ENCODE data around the gene JMJD1C.

Gene JMJD1C

DNA sequence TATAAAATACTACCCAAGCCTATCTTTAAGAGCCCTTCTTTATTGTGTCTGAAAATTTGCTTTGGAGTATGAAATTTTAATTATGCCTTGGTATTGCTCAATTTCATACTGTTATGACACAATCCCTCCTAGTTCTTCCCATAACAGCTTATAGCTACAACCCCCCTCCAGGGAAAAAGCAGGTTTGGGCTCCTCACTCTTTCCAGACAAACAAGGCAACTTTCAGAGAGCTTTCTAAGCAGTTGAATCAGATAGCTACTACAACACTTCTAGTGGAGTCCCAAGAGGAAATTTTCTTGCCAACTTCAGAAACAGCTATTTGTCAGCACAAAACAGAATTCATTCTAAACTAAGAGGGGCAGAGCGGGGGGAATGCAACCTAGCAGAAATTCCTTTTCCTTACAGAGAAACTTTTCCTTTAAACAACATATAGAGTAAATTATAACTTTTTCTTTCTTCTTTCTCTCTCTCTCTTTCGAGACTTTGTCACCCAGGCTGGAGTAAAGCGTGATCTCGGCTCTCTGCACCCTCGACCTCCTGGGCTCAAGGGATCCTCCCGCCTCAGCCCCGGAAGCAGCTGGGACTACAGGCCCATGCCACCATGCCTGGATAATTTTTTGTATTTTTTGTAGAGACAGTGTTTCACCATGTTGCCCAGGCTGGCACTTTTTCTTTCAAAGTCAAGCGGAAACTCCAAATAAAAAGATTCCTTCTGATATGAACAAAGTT is 26.0 kb upstream of the JMJD1C start:
- no peak overlapping the region for H4K91ac ChIP-seq (ENCODE audit: low read length)
- H2BK12ac ChIP-seq (ENCODE audit: low read length in 2 of 2) = no peak overlapping the region
- H3K9me3 ChIP-seq (ENCODE audit: control insufficient read depth, low read length) = no peaks in the 10 kb centered on the region
- peaks cover 20% of the 10 kb centered on the region for H3K79me1 ChIP-seq (replicated peaks; ENCODE audit: low read length, poor library complexity, severe bottlenecking)
- H3K18ac ChIP-seq (ENCODE audit: low read depth in 1 of 2, low read length in 2 of 2) = peak overlapping the region in 1 of 2 experiments; percentile 14
- no peak overlapping the region for H3K4ac ChIP-seq (ENCODE audit: low read depth in 1 of 2, low read length in 2 of 2)
- H3K4me3 ChIP-seq (ENCODE audit: insufficient read depth in 1 of 2, low read depth in 1 of 2, low read length in 2 of 2) = peak overlapping the region in 1 of 2 experiments; percentile 67
- 82% methylated on average over 7 of the region's 8 CpGs for WGBS
- H2AK5ac ChIP-seq (ENCODE audit: low read length, severe bottlenecking) = no peak overlapping the region
- no peak overlapping the region for H2BK120ac ChIP-seq (ENCODE audit: low read depth, low read length)
- H3K9ac ChIP-seq (ENCODE audit: low read length) = peak overlapping the region; percentile 85
- H3K23ac ChIP-seq (ENCODE audit: low read length in 2 of 2) = no peak overlapping the region
- no peaks in the 10 kb centered on the region for H3K27me3 ChIP-seq (ENCODE audit: control insufficient read depth in 1 of 2, insufficient read depth in 1 of 2, low read length in 2 of 2)
- H3K27ac ChIP-seq (ENCODE audit: low read length, poor library complexity, severe bottlenecking) = peak overlapping the region; percentile 39
- H3K14ac ChIP-seq (ENCODE audit: low read length in 2 of 2) = no peak overlapping the region
- H3K4me1 ChIP-seq (ENCODE audit: control insufficient read depth, insufficient read depth, low read depth, low read length) = peaks cover 6% of the 10 kb centered on the region
- no peak overlapping the region for H2BK15ac ChIP-seq (ENCODE audit: low read depth, poor library complexity, severe bottlenecking)
- no peak overlapping the region for H4K8ac ChIP-seq (ENCODE audit: low read length)
- no peak overlapping the region for H2AFZ ChIP-seq (ENCODE audit: low read depth, low read length)
- H3K36me3 ChIP-seq (ENCODE audit: control insufficient read depth in 1 of 2, insufficient read depth in 2 of 2, low read depth in 1 of 2, low read length in 2 of 2) = peaks cover 0 to 5% of the 10 kb centered on the region in 2 experiments
- H2BK5ac ChIP-seq (ENCODE audit: low read depth, low read length, poor library complexity, severe bottlenecking) = no peak overlapping the region
- peak; percentile 83 for DNase-seq
- no peak overlapping the region for H3K4me2 ChIP-seq (ENCODE audit: low read length, poor library complexity, severe bottlenecking)

DNA sequence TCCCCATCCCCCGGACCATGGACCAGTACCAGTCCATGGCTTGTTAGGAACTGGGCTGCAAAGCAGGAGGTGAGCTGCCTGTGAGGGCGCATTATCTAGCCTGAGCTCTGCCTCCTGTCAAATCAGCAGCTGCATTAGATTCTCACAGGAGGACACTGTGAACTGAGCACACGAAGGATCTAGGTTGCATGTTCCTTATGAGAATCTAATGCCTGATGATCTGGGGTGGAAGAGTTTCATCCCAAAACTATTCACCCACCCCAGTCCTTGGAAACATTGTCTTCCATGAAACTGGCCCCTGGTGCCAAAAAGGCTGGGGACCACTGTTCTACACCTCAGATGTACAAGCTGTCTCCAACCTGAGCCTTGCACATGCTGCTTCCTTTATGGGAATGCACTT is 24.1 kb upstream of the JMJD1C start:
- Histone ChIP-seq H2AFZ (ENCODE audit: low read depth, low read length) (no peak overlapping the region), H2BK15ac (ENCODE audit: low read depth, poor library complexity, severe bottlenecking) (no peak overlapping the region), H3K14ac (ENCODE audit: low read length in 2 of 2) (no peak overlapping the region), H3K4me1 (ENCODE audit: control insufficient read depth, insufficient read depth, low read depth, low read length) (peaks cover 6% of the 10 kb centered on the region), H3K27ac (ENCODE audit: low read length, poor library complexity, severe bottlenecking) (no peak overlapping the region), H3K4ac (ENCODE audit: low read depth in 1 of 2, low read length in 2 of 2) (no peak overlapping the region), H2AK5ac (ENCODE audit: low read length, severe bottlenecking) (no peak overlapping the region), H3K9ac (ENCODE audit: low read length) (no peak overlapping the region), H3K4me2 (ENCODE audit: low read length, poor library complexity, severe bottlenecking) (no peak overlapping the region), H2BK5ac (ENCODE audit: low read depth, low read length, poor library complexity, severe bottlenecking) (no peak overlapping the region), H4K91ac (ENCODE audit: low read length) (no peak overlapping the region), H3K36me3 (ENCODE audit: control insufficient read depth in 1 of 2, insufficient read depth in 2 of 2, low read depth in 1 of 2, low read length in 2 of 2) (peaks cover 0 to 5% of the 10 kb centered on the region in 2 experiments), H3K27me3 (ENCODE audit: control insufficient read depth in 1 of 2, insufficient read depth in 1 of 2, low read length in 2 of 2) (no peaks in the 10 kb centered on the region), H3K79me1 (replicated peaks; ENCODE audit: low read length, poor library complexity, severe bottlenecking) (peaks cover 21% of the 10 kb centered on the region), H3K9me3 (ENCODE audit: control insufficient read depth, low read length) (no peaks in the 10 kb centered on the region), H3K23ac (ENCODE audit: low read length in 2 of 2) (no peak overlapping the region), H2BK12ac (ENCODE audit: low read length in 2 of 2) (no peak overlapping the region), H2BK120ac (ENCODE audit: low read depth, low read length) (no peak overlapping the region), H3K18ac (ENCODE audit: low read depth in 1 of 2, low read length in 2 of 2) (no peak overlapping the region), H3K4me3 (ENCODE audit: insufficient read depth in 1 of 2, low read depth in 1 of 2, low read length in 2 of 2) (no peak overlapping the region), H4K8ac (ENCODE audit: low read length) (no peak overlapping the region)
- no peak for DNase-seq
- WGBS = 98% methylated on average over 3 of the region's 3 CpGs

DNA sequence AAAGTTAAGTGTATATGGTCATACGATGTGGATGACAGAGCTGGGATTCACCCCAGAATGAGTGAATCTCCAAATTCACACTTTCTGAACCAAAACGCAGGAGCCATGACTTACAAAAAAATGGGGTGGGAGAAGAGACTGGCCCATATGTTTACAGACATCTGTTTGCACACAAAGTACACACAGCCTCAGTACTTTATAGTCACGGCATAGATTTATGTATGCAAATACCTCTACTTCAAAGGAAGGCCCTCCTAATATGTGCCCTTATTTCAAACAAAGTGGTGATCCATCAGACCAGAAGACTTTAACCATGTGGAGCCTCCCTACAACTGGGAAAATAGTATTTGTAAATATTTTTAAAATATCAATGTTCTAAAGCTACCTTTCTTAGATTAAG is 22.2 kb upstream of the JMJD1C start:
- Histone ChIP-seq H2BK12ac (ENCODE audit: low read length in 2 of 2) (no peak overlapping the region), H4K91ac (ENCODE audit: low read length) (no peak overlapping the region), H3K4ac (ENCODE audit: low read depth in 1 of 2, low read length in 2 of 2) (no peak overlapping the region), H3K4me2 (ENCODE audit: low read length, poor library complexity, severe bottlenecking) (no peak overlapping the region), H2BK5ac (ENCODE audit: low read depth, low read length, poor library complexity, severe bottlenecking) (no peak overlapping the region), H3K4me1 (ENCODE audit: control insufficient read depth, insufficient read depth, low read depth, low read length) (peaks cover 4% of the 10 kb centered on the region), H3K79me1 (replicated peaks; ENCODE audit: low read length, poor library complexity, severe bottlenecking) (peaks cover 25% of the 10 kb centered on the region), H3K18ac (ENCODE audit: low read depth in 1 of 2, low read length in 2 of 2) (no peak overlapping the region), H2AFZ (ENCODE audit: low read depth, low read length) (no peak overlapping the region), H2AK5ac (ENCODE audit: low read length, severe bottlenecking) (no peak overlapping the region), H3K9ac (ENCODE audit: low read length) (no peak overlapping the region), H2BK120ac (ENCODE audit: low read depth, low read length) (no peak overlapping the region), H2BK15ac (ENCODE audit: low read depth, poor library complexity, severe bottlenecking) (no peak overlapping the region), H3K36me3 (ENCODE audit: control insufficient read depth in 1 of 2, insufficient read depth in 2 of 2, low read depth in 1 of 2, low read length in 2 of 2) (peaks cover 0 to 5% of the 10 kb centered on the region in 2 experiments), H3K27ac (ENCODE audit: low read length, poor library complexity, severe bottlenecking) (no peak overlapping the region), H4K8ac (ENCODE audit: low read length) (no peak overlapping the region), H3K4me3 (ENCODE audit: insufficient read depth in 1 of 2, low read depth in 1 of 2, low read length in 2 of 2) (no peak overlapping the region), H3K14ac (ENCODE audit: low read length in 2 of 2) (no peak overlapping the region), H3K27me3 (ENCODE audit: control insufficient read depth in 1 of 2, insufficient read depth in 1 of 2, low read length in 2 of 2) (no peaks in the 10 kb centered on the region), H3K23ac (ENCODE audit: low read length in 2 of 2) (no peak overlapping the region), H3K9me3 (ENCODE audit: control insufficient read depth, low read length) (no peaks in the 10 kb centered on the region)
- WGBS = 93% methylated on average over 3 of the region's 3 CpGs
- no peak for DNase-seq

- Histone ChIP-seq H3K27ac (ENCODE audit: low read length, poor library complexity, severe bottlenecking) (no peak overlapping the region), H3K9me3 (ENCODE audit: control insufficient read depth, low read length) (no peaks in the 10 kb centered on the region), H3K4ac (ENCODE audit: low read depth in 1 of 2, low read length in 2 of 2) (no peak overlapping the region), H2BK12ac (ENCODE audit: low read length in 2 of 2) (no peak overlapping the region), H3K9ac (ENCODE audit: low read length) (no peak overlapping the region), H2BK120ac (ENCODE audit: low read depth, low read length) (no peak overlapping the region), H2AFZ (ENCODE audit: low read depth, low read length) (no peak overlapping the region), H3K4me2 (ENCODE audit: low read length, poor library complexity, severe bottlenecking) (no peak overlapping the region), H3K14ac (ENCODE audit: low read length in 2 of 2) (no peak overlapping the region), H4K8ac (ENCODE audit: low read length) (no peak overlapping the region), H2BK5ac (ENCODE audit: low read depth, low read length, poor library complexity, severe bottlenecking) (no peak overlapping the region), H2BK15ac (ENCODE audit: low read depth, poor library complexity, severe bottlenecking) (no peak overlapping the region), H3K4me3 (ENCODE audit: insufficient read depth in 1 of 2, low read depth in 1 of 2, low read length in 2 of 2) (no peak overlapping the region), H3K27me3 (ENCODE audit: control insufficient read depth in 1 of 2, insufficient read depth in 1 of 2, low read length in 2 of 2) (no peaks in the 10 kb centered on the region), H3K23ac (ENCODE audit: low read length in 2 of 2) (no peak overlapping the region), H4K91ac (ENCODE audit: low read length) (no peak overlapping the region), H3K4me1 (ENCODE audit: control insufficient read depth, insufficient read depth, low read depth, low read length) (no peaks in the 10 kb centered on the region), H2AK5ac (ENCODE audit: low read length, severe bottlenecking) (no peak overlapping the region), H3K79me1 (replicated peaks; ENCODE audit: low read length, poor library complexity, severe bottlenecking) (peaks cover 22% of the 10 kb centered on the region), H3K18ac (ENCODE audit: low read depth in 1 of 2, low read length in 2 of 2) (no peak overlapping the region), H3K36me3 (ENCODE audit: control insufficient read depth in 1 of 2, insufficient read depth in 2 of 2, low read depth in 1 of 2, low read length in 2 of 2) (no peaks in the 10 kb centered on the region)
- no CpG with 5 or more reads among the region's 1 CpG for WGBS
- no peak for DNase-seq
These were observed 18.2 kb upstream of the JMJD1C start for GRCh38 chr10:63483983-63484382.
